OCI-LY3 (cell line): Measurements from ENCODE around the gene JMJD6.

Experiments
- EZH2phosphoT487 ChIP-seq: fragments of 200-600 bp; shearing (Covaris generic); IDR thresholded peaks from 2 replicates; pipeline ENCODE4 v1.6.1; 2018; ENCODE audit warnings: antibody characterized with exemption, mixed run types, low read depth
- TF ChIP-seq, protein P1 (sequence below): fragments of 200-600, 300-600 bp; sonication (generic); IDR thresholded peaks from 2 replicates; pipeline ENCODE4 v1.5.1; 2014; ENCODE audit warnings: antibody characterized with exemption, low read length, low read depth

DNA sequence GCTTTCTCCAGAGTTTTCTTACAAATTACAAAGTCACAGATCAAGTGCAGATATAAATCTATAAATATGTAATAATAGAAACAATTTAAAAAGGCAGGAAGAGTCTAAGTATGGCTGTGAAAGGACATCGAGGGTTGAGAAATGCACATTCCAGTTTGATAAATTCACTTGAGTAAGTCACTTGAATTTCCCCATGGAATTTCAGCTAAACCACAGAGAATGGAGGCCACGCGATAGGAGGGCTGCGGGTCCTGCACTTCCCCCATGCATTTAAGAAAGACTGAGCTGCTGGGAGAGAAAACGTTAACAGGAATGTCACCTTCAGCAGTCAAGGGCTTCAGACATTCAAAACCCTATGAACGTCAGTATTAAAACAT, 9.6 kb downstream of the JMJD6 start:
- TF ChIP-seq, protein P1, sequence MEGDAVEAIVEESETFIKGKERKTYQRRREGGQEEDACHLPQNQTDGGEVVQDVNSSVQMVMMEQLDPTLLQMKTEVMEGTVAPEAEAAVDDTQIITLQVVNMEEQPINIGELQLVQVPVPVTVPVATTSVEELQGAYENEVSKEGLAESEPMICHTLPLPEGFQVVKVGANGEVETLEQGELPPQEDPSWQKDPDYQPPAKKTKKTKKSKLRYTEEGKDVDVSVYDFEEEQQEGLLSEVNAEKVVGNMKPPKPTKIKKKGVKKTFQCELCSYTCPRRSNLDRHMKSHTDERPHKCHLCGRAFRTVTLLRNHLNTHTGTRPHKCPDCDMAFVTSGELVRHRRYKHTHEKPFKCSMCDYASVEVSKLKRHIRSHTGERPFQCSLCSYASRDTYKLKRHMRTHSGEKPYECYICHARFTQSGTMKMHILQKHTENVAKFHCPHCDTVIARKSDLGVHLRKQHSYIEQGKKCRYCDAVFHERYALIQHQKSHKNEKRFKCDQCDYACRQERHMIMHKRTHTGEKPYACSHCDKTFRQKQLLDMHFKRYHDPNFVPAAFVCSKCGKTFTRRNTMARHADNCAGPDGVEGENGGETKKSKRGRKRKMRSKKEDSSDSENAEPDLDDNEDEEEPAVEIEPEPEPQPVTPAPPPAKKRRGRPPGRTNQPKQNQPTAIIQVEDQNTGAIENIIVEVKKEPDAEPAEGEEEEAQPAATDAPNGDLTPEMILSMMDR: no peak
- TF ChIP-seq EZH2phosphoT487: no peak
